HG02623 (cell line): ENCODE results near the gene TRIM69.

Experiments used
- ATAC-seq: cut with Tn5 transposase; IDR thresholded peaks from one replicate; pipeline ENCODE4 v1.9.1; 2021; ENCODE audit warnings: moderate library complexity; ENCODE audit not compliant: unreplicated experiment

Gene TRIM69

DNA sequence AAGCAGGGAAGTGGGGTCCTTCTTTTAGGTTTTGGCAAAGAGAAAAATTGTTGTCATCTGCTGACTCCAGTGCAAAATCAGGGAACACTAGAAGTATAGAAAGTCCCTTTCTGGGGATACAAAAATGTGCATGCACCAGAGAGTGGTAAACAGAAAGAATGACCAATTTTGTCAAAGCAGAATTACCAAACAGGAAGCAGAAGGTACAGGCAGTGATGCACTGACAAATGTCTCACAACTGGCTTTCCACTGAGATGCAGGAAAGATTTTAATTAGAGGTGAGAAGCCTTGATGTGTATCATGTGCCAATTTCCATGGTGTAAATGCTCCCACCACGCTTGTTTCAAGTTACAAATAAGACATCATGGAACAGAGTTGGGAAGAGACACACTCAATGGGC is 66.0 kb downstream of the TRIM69 start:
- no peak for ATAC-seq

DNA sequence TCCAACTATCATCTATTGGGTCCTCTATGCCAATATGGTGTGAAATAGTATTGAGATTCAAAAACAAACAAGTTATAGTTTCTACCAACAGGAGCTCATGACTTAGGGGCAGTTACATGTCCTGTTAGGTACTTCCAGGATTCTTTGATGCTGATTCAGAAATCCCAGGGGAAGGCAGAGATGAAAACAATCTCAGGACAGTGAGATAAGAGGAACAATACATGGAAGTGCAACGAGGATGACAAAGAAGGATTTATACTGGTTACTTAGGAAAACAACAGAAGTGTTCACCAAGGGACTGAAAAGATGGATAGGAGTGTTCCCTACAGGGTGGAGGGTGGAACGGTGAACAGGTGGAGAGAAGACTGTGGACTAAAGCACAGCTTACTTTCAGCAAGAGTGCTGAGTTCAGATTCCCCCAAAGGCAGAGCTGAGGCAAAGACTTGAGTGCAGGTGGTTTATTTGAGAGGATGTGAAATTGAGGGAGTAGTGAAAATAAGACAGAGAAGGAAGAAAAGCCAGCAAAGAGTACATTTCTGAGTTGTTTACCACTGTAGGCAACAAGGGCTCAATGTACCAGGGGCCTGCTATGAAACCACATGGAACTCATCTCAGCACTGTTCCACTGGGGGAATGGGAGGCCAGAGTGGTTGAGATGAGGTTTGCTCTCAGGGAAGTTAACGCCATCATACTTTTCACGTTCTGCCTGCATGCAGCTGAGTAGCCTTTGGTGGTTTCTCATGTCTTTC is 68.1 kb downstream of the TRIM69 start:
- ATAC-seq: no peak

DNA sequence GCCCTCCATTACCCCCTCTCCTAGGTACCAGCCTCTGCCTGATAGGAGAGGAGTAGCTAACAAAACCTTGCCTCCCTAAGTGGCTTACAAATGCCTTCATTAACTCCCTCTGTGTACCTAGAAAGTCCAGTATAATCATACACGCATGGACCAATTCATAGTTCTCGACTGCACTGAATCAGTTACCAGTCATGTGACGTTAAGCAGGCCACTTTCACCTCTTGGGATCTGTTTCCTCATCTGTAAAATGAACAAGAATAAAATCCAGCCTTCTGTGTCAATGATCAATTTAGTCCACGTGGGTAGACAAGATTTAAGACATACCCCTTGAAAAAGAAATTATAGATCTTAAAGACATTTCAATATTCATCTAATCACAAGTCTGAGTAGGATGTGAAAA is 72.2 kb downstream of the TRIM69 start:
- ATAC-seq: no peak

DNA sequence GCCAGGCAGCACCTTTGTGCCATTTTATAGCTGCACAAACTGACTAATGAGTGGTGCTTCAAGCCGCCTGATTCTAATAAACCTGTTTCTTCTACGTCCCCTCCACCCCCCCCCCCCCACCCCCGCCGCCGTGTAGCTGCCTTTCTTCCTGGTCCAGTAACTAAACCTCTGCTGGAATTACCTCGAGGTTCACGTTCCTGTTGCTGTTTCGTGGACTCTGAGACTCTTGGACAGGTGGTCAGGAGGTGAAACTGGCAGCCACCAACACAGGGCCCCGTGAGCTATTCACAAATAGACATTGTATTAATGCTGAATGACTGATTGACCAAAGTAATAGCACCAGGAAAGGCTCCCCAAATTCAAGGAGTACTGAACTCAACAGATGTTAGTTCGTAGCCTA is 73.9 kb downstream of the TRIM69 start:
- no peak for ATAC-seq

DNA sequence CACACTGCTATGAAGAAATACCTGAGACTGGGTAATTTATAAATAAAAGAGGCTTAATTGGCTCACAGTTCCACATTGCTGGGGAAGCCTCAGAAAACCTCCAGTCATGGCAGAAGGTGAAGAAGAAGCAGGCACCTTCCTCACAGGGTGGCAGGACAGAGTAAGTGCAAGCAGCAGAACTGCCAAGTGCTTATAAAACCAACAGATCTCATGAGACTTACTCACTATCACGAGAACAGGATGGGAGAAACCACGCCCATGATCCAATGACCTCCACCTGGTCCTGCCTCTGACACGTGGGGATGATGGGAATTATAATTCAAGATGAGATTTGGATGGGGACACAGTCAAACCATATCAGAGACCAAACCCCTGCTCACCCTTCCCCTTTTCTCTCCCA is 75.0 kb downstream of the TRIM69 start:
- no peak for ATAC-seq

- ATAC-seq: no peak
Observed at GRCh38 chr15:44812029-44812517, 75.7 kb downstream of the TRIM69 start.

GRCh38 chr15:44813231-44813630 is 76.9 kb downstream of the TRIM69 start:
- ATAC-seq: no peak
